CD4-positive, alpha-beta T cell treated with Interleukin-4 for 4 hours (primary cell): ENCODE data around the gene CNGA3.
"Not testable (repeated sequence)": the region's sequence is repeated elsewhere in the genome, so short reads cannot be mapped to it uniquely, and the experiment has no call there.

Source experiments
- DNase-seq: peaks from one replicate; pipeline ENCODE4 v3.0.0-alpha.2; 2020

CNGA3 gene

GRCh38 chr2:98346311-98347236, at the start of gene CNGA3:
TSS of gene CNGA3 (plus strand) at chr2:98346456. CDS start at chr2:98369976, 23,520 bp downstream.
- no peak for DNase-seq

GRCh38 chr2:98297817-98298682, 48.2 kb upstream of the CNGA3 start:
- no peak for DNase-seq

- no peak for DNase-seq
Measured at GRCh38 chr2:98298683-98299164, 47.5 kb upstream of the CNGA3 start.

- no peak for DNase-seq
Measured at GRCh38 chr2:98299211-98299905, 46.9 kb upstream of the CNGA3 start.

- no peak for DNase-seq
Measured at GRCh38 chr2:98300141-98300874, 45.9 kb upstream of the CNGA3 start.

- DNase-seq: no peak
Measured at GRCh38 chr2:98301469-98301868, 44.8 kb upstream of the CNGA3 start.

GRCh38 chr2:98307131-98307696, 39.0 kb upstream of the CNGA3 start:
- not testable (repeated sequence) for DNase-seq

GRCh38 chr2:98308068-98308467, 38.2 kb upstream of the CNGA3 start:
- no peak for DNase-seq

- DNase-seq: no peak
Measured at GRCh38 chr2:98308532-98308931, 37.7 kb upstream of the CNGA3 start.

- DNase-seq: no peak
Measured at GRCh38 chr2:98309580-98309979, 36.7 kb upstream of the CNGA3 start.

GRCh38 chr2:98310010-98310409, 36.2 kb upstream of the CNGA3 start:
- no peak for DNase-seq

GRCh38 chr2:98311090-98311489, 35.2 kb upstream of the CNGA3 start:
- DNase-seq: no peak

GRCh38 chr2:98311771-98312545, 34.3 kb upstream of the CNGA3 start:
- no peak for DNase-seq

- no peak for DNase-seq
Measured at GRCh38 chr2:98313492-98314250, 32.6 kb upstream of the CNGA3 start.

GRCh38 chr2:98314251-98314650, 32.0 kb upstream of the CNGA3 start:
- no peak for DNase-seq

GRCh38 chr2:98315957-98316356, 30.3 kb upstream of the CNGA3 start:
- DNase-seq: no peak

GRCh38 chr2:98317214-98317613, 29.0 kb upstream of the CNGA3 start:
- no peak for DNase-seq

GRCh38 chr2:98320171-98320570, 26.1 kb upstream of the CNGA3 start:
- not testable (repeated sequence) for DNase-seq

- DNase-seq: no peak
Measured at GRCh38 chr2:98324181-98324580, 22.1 kb upstream of the CNGA3 start.

- no peak for DNase-seq
Measured at GRCh38 chr2:98327776-98328175, 18.5 kb upstream of the CNGA3 start.
